Adrenal gland (tissue), 12 donors: ENCODE data around the gene PYY. TPM values are rescaled to one million over a fixed set of nuclear protein-coding genes. Genes with fewer than 3 reads are reported as not detected.

Source experiments
- DNase-seq, 7 donors: peaks; one replicate each; pipeline ENCODE4 v3.0.0-alpha.2; 2019 to 2020
- H3K27ac ChIP-seq, 5 donors: fragments of 200-600 bp; sonication (generic) in 4 of 5; 1 replicate in 3 of 5; 2 replicates in 2 of 5; pipeline versions ENCODE4 v1.5.1 to v1.8.0; 2016 to 2020; ENCODE audit warnings: mild to moderate bottlenecking in 1 of 5
- H3K27me3 ChIP-seq: fragments of 200-600 bp; 2 replicates; pipeline ENCODE4 v1.8.0; 2021
- H3K36me3 ChIP-seq, 2 donors: fragments of 200-600 bp; replicated peaks in 1 of 2; 1 replicate in 1 of 2; 2 replicates in 1 of 2; pipeline versions ENCODE4 v1.5.1 to v1.8.0; 2018 to 2022
- H3K4me1 ChIP-seq, 2 donors: fragments of 200-600 bp; replicated peaks in 1 of 2; 1 replicate in 1 of 2; 2 replicates in 1 of 2; pipeline versions ENCODE4 v1.5.1 to v1.8.0; 2018 to 2021
- H3K4me3 ChIP-seq, 4 donors: fragments of 200-600 bp; sonication (generic) in 3 of 4; one replicate each; pipeline ENCODE4 v1.5.1; 2016 to 2018
- H3K9me3 ChIP-seq, 3 donors: fragments of 200-600 bp; sonication (generic) in 1 of 3; replicated peaks in 1 of 3; 1 replicate in 2 of 3; 2 replicates in 1 of 3; pipeline versions ENCODE4 v1.5.1 to v1.8.0; 2016 to 2021
- CTCF ChIP-seq, 6 experiments: fragments of 450-650 bp in 4 of 6; fragments of 200-600 bp in 2 of 6; sonication (generic) in 1 of 6; IDR thresholded peaks; 1 replicate in 5 of 6; 2 replicates in 1 of 6; pipeline versions ENCODE4 v1.5.1 to v1.8.0; 2016 to 2021; ENCODE audit warnings: antibody characterized with exemption in 6 of 6, mild to moderate bottlenecking in 2 of 6, moderate library complexity in 1 of 6
- POLR2A ChIP-seq, 2 donors: fragments of 450-650 bp; IDR thresholded peaks; one replicate each; pipeline ENCODE4 v1.6.1; 2017; ENCODE audit warnings: antibody characterized with exemption in 2 of 2, mild to moderate bottlenecking in 2 of 2, moderate library complexity in 1 of 2
- WGBS, 4 donors: extraction: QIAGEN DNeasy Blood & Tissue Kit in 2 of 4; methylation state at CpG; one replicate each; pipeline versions ENCODE4 v1.1.5 to v1.1.7; 2013 to 2017; 5-methylcytosine and 5-hydroxymethylcytosine counted together
- intact Hi-C, 2 donors: fragments of 100-400 bp; cut with DNase I; formaldehyde crosslinking; loops; one replicate each; pipeline versions ENCODE4 v1.14.1 to v1.15.0; 2022 to 2023
- polyA plus RNA-seq, 3 donors: library from polyadenylated mRNA; stranded (reverse); fragments of 200-250 nt in 2 of 3; fragments of 350-450 nt in 1 of 3; fragmentation: Illumina TruSeq in 1 of 3; extraction: RNeasy Lipid Tissue Mini Kit (QIAGEN cat#74804) in 1 of 3; gene quantifications; one replicate each; pipeline ENCODE4 v1.2.3, GENCODE V29; 2013 to 2014
- total RNA-seq, 9 donors: library from RNA; depleted of rRNA in 4 of 9; stranded (reverse); fragments of >200 nt in 4 of 9; fragments of 120-200 nt in 1 of 9; fragmentation: NEBNext Ultra II Directional in 1 of 9; extraction: Animal tissue kit (Norgen Biotek cat#: 25700) in 1 of 9; gene quantifications; one replicate each; pipeline versions ENCODE4 v1.1.0 to v1.2.4, GENCODE V29; 2013 to 2023
- donor health status: healthy with polysubstance abuse.
- donor health status: Bipolar disorder and iron deficiency.
- donor health status: DM: yes; HTN: yes; CAD: no.
- donor health status: DM: no; HTN: no; CAD: no.
- donor health status: DM: no; HTN: no; CAD: no.
- donor health status: DM: yes; HTN: yes; CAD: no.

PYY gene
- total and polyA plus RNA-seq, 12 donors: 0.43 TPM; not detected in 11

GRCh38 chr17:43970366-43970765 lies 16.6 kb upstream of the PYY start:
- no peak for DNase-seq
- WGBS, 4 donors: 76 to 85% (median 80%) methylated on average over 4 of the region's 4 CpGs
- Histone ChIP-seq H3K27ac (no peak overlapping the region), H3K36me3 (no peaks in the 10 kb centered on the region), H3K4me1 (no peaks in the 10 kb centered on the region), H3K27me3 (no peaks in the 10 kb centered on the region), H3K4me3 (no peak overlapping the region), H3K9me3 (no peaks in the 10 kb centered on the region)
- TF ChIP-seq CTCF (IDR thresholded peaks at IDR 0.05): no peak
- no peak for TF ChIP-seq POLR2A (IDR thresholded peaks at IDR 0.05)
- intact Hi-C loops: no loop called here

DNA sequence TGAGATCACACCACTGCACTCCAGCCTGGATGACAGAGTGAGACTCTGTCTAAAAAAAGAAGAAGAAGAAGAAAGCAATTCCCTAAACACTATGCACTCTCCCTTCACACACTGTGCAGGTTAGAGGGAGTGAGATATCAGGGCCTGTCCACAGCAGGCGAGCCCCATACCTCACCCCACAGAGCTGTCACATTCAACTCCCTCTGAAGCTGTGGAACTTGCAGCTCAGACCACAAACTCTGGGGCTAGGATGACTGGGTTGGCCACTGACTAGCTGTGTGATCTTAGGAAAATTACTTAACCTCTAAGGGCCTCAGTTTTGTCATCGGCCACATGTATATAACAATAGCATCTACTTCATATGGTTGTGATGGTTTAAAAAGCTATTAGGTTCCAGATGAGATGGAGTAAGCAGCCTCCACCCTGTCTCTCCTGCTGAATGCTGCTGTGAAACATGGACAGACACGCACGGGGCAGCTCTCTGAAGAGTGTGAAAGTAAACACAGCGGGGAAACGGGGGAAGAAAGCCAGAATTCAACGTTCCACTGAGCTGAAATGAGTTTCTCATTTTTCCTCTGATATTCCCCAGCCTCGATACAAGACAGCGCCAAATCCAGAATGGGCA lies 13.6 kb upstream of the PYY start:
- no peak overlapping the region for H3K27ac ChIP-seq
- WGBS, 4 donors: 59 to 70% (median 67%) methylated on average over 9 of the region's 9 CpGs
- TF ChIP-seq POLR2A (IDR thresholded peaks at IDR 0.05): no peak
- no peak for TF ChIP-seq CTCF (IDR thresholded peaks at IDR 0.05)

DNA sequence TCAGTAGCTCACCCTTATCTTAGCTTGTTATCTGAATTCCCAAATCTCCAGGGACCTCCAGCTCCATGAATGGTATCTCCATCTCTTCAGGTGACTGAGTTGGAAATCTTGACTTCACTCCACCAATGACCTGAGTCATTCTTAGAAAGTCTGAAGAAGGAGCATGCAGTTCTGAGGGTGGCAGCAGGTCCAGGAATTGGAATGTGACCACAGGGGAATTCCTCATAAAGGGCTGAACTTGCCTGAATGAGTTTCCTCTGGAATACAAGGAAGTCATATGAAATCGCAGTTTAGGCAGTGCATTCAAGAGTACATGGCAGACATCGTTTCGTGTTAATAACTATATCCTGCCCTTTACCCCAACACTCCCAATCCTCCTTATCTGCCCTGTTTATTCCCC lies 12.5 kb upstream of the PYY start:
- no peak overlapping the region for H3K4me3 ChIP-seq
- H3K27ac ChIP-seq: no peak overlapping the region
- no peaks in the 10 kb centered on the region for H3K4me1 ChIP-seq
- WGBS, 4 donors: 78 to 91% (median 83%) methylated on average over 3 of the region's 3 CpGs
- intact Hi-C loops: no loop called here
- H3K9me3 ChIP-seq: no peaks in the 10 kb centered on the region
- TF ChIP-seq CTCF (IDR thresholded peaks at IDR 0.05): no peak
- TF ChIP-seq POLR2A (IDR thresholded peaks at IDR 0.05): no peak
- DNase-seq: no peak
- H3K27me3 ChIP-seq: no peaks in the 10 kb centered on the region
- no peaks in the 10 kb centered on the region for H3K36me3 ChIP-seq

More for the DNA sequence above, 13.6 kb upstream of the PYY start:
- H3K4me1 ChIP-seq: no peaks in the 10 kb centered on the region
- H3K9me3 ChIP-seq: no peaks in the 10 kb centered on the region
- H3K27me3 ChIP-seq: no peaks in the 10 kb centered on the region
- DNase-seq: no peak
- intact Hi-C loops: no loop called here
- H3K36me3 ChIP-seq: no peaks in the 10 kb centered on the region
- H3K4me3 ChIP-seq: no peak overlapping the region

- Histone ChIP-seq H3K36me3 (no peaks in the 10 kb centered on the region), H3K27me3 (no peaks in the 10 kb centered on the region), H3K4me1 (no peaks in the 10 kb centered on the region), H3K9me3 (no peaks in the 10 kb centered on the region), H3K27ac (no peak overlapping the region), H3K4me3 (no peak overlapping the region)
- WGBS, 4 donors: 59 to 69% (median 63%) methylated on average over 5 to 7 of the region's 7 CpGs
- no peak for DNase-seq
- intact Hi-C loops: no loop called here
- TF ChIP-seq POLR2A (IDR thresholded peaks at IDR 0.05) (no peak), CTCF (IDR thresholded peaks at IDR 0.05) (no peak)
Measured at GRCh38 chr17:43962479-43962878, 8.7 kb upstream of the PYY start.
